HEK293T (cell line): Measurements from ENCODE around the gene MMP24.

Source experiments
- CTCF ChIA-PET: fragments of 350-600 bp; formaldehyde crosslinking; extraction: SDS; loops from one replicate; lab custom pipeline; 2021; ENCODE audit warnings: antibody characterized with exemption, inconsistent platforms; lab: Yijun Ruan, JAX
- POLR2A ChIA-PET: fragments of 350-600 bp; formaldehyde crosslinking; extraction: SDS; loops from one replicate; lab custom pipeline; 2020; ENCODE audit warnings: antibody characterized with exemption, inconsistent platforms; lab: Yijun Ruan, JAX
- DNase-seq: peaks from one replicate; pipeline ENCODE4 v3.0.0; 2012; ENCODE audit warnings: mixed read lengths; ENCODE audit errors: extremely low spot score
- ARNT ChIP-seq: fragments of 450-650 bp; IDR thresholded peaks from 2 replicates; pipeline ENCODE4 v1.6.1; 2017; ENCODE audit warnings: mild to moderate bottlenecking
- BHLHE40 ChIP-seq: fragments of 450-650 bp; IDR thresholded peaks from 2 replicates; pipeline ENCODE4 v1.6.1; 2016; ENCODE audit warnings: mild to moderate bottlenecking, moderate library complexity, borderline replicate concordance
- CTBP1 ChIP-seq: fragments of 450-650 bp; IDR thresholded peaks from 2 replicates; pipeline ENCODE4 v1.6.1; 2016; ENCODE audit warnings: borderline replicate concordance
- ELF4 ChIP-seq: fragments of 450-650 bp; IDR thresholded peaks from 2 replicates; pipeline ENCODE4 v1.6.1; 2017; ENCODE audit warnings: antibody characterized with exemption
- FOXA1 ChIP-seq: fragments of 450-650 bp; IDR thresholded peaks from 2 replicates; pipeline ENCODE4 v1.6.1; 2016; ENCODE audit warnings: mild to moderate bottlenecking
- FOXK2 ChIP-seq: fragments of 450-650 bp; IDR thresholded peaks from 2 replicates; pipeline ENCODE4 v1.6.1; 2016; ENCODE audit warnings: mild to moderate bottlenecking
- FOXM1 ChIP-seq: fragments of 450-650 bp; IDR thresholded peaks from 2 replicates; pipeline ENCODE4 v1.6.1; 2017; ENCODE audit warnings: mild to moderate bottlenecking, borderline replicate concordance
- HDGF ChIP-seq: fragments of 450-650 bp; IDR thresholded peaks from 2 replicates; pipeline ENCODE4 v1.6.1; 2017; ENCODE audit warnings: antibody characterized with exemption, borderline replicate concordance
- L3MBTL2 ChIP-seq: fragments of 450-650 bp; conservative IDR thresholded peaks from 2 replicates; pipeline ENCODE4 v1.6.1; 2016; ENCODE audit warnings: mild to moderate bottlenecking
- LEF1 ChIP-seq: fragments of 450-650 bp; IDR thresholded peaks from 2 replicates; pipeline ENCODE4 v1.6.1; 2017; ENCODE audit warnings: mild to moderate bottlenecking, borderline replicate concordance
- NFRKB ChIP-seq: fragments of 450-650 bp; IDR thresholded peaks from 2 replicates; pipeline ENCODE4 v1.6.1; 2016; ENCODE audit warnings: mild to moderate bottlenecking, moderate library complexity
- PKNOX1 ChIP-seq: fragments of 450-650 bp; IDR thresholded peaks from 2 replicates; pipeline ENCODE4 v1.6.1; 2016
- SP1 ChIP-seq: fragments of 450-650 bp; IDR thresholded peaks from 2 replicates; pipeline ENCODE4 v1.6.1; 2017
- SUZ12 ChIP-seq: fragments of 450-650 bp; IDR thresholded peaks from 2 replicates; pipeline ENCODE4 v1.6.1; 2016; ENCODE audit warnings: mild to moderate bottlenecking
- TARDBP ChIP-seq: fragments of 450-650 bp; IDR thresholded peaks from 2 replicates; pipeline ENCODE4 v1.6.1; 2016
- ZNF384 ChIP-seq: fragments of 450-650 bp; IDR thresholded peaks from 2 replicates; pipeline ENCODE4 v1.6.1; 2016

The MMP24 gene

DNA sequence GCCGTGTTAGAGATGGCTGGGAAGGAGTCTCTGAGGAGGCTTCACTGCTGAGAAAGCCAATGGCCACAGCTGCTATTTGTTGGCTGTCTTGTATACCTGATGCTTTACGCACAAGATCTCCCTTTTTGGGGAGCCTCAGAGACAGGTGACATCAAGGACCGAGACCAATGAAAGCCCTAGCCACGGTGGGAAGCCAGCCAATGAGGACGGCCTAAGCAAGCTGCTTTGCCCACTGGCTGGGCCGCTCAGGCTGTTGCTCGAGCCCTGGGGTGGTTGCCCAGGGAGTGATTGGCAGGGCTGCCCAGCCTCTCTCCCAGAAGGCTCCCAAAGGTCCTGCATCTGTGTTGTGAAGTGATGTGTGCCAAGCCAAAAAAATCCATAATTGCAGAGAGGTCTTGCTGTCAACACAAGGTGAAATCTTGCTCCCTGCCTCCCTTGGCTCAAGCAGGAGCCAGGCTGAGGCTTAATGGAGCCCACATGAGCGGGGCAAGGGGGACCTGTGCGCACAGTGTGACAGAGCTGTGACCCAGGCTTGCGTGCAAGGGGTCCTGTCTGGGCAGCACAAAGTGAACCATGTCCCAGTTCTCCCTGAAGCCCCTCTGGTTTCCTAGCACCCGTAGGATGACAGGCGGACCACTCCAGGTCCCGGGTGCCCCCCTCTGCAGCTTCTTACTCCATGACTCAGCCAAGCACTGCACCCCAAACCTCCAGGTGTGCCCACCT is 47.1 kb downstream of the MMP24 start:
- TF ChIP-seq ARNT (no peak), NFRKB (no peak), BHLHE40 (no peak), PKNOX1 (no peak), FOXK2 (no peak), LEF1 (no peak), ZNF384 (no peak), CTBP1 (no peak), HDGF (no peak)
- POLR2A ChIA-PET = interaction anchor here (1.1 to 3.1 kb wide), 2 partner anchors 11 kb away, joined by 4 to 11 read pairs; partner anchors contain the start of gene EIF6
- DNase-seq = no peak
- CTCF ChIA-PET = no interaction called here

DNA sequence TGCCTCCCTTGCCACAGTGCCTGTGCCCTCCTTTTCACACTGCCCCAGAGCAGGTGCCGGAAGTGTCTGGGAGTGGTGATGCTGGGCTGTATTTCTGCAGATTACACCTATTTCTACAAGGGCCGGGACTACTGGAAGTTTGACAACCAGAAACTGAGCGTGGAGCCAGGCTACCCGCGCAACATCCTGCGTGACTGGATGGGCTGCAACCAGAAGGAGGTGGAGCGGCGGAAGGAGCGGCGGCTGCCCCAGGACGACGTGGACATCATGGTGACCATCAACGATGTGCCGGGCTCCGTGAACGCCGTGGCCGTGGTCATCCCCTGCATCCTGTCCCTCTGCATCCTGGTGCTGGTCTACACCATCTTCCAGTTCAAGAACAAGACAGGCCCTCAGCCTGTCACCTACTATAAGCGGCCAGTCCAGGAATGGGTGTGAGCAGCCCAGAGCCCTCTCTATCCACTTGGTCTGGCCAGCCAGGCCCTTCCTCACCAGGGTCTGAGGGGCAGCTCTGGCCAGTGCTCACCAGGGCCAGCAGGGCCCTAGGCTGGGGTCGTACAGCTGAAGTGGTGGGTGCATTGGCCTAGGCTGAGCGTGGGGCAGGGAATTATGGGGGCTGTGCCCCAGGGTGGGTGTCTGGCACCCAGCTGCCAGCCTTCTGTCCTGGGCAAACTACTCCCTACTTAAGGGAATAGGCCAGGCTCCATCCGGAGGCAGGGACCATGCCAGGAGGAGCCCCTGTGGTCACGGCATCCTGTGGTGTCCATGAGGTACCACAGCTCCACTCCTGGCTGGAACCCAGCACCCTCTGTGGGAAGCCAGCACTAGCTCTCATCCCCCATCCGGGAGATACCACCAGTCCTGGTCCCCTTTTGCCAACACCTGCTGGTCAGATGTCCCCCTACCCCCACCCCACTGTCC is 47.9 kb downstream of the MMP24 start:
- POLR2A ChIA-PET = interaction anchor here (3.1 kb wide), 1 partner anchor 10 kb away, joined by 11 read pairs; the partner anchor contains the start of gene EIF6
- CTCF ChIA-PET = no interaction called here
- no peak for DNase-seq
- TF ChIP-seq SUZ12 = no peak
- TF ChIP-seq HDGF = no peak
- no peak for TF ChIP-seq ELF4
- no peak for TF ChIP-seq PKNOX1
- no peak for TF ChIP-seq L3MBTL2
- no peak for TF ChIP-seq NFRKB
- TF ChIP-seq ARNT = no peak
- TF ChIP-seq CTBP1 = no peak
- TF ChIP-seq TARDBP = no peak
- no peak for TF ChIP-seq LEF1
- no peak for TF ChIP-seq BHLHE40
- no peak for TF ChIP-seq FOXA1

GRCh38 chr20:35275741-35276251 is 49.3 kb downstream of the MMP24 start:
- ChIA-PET CTCF (no interaction called here), POLR2A (interaction anchor here (3.1 kb wide), 1 partner anchor 9 kb away, joined by 11 read pairs; the partner anchor contains the start of gene EIF6)
- TF ChIP-seq SUZ12 = no peak
- no peak for TF ChIP-seq FOXA1
- TF ChIP-seq FOXM1 = no peak
- TF ChIP-seq L3MBTL2 = no peak
- TF ChIP-seq NFRKB = no peak
- TF ChIP-seq ZNF384 = no peak
- no peak for TF ChIP-seq BHLHE40
- no peak for TF ChIP-seq TARDBP
- no peak for TF ChIP-seq HDGF
- no peak for TF ChIP-seq CTBP1
- TF ChIP-seq LEF1 = no peak
- no peak for TF ChIP-seq PKNOX1
- TF ChIP-seq FOXK2 = no peak
- no peak for TF ChIP-seq ELF4
- no peak for TF ChIP-seq SP1
- TF ChIP-seq ARNT = no peak
- DNase-seq = no peak

DNA sequence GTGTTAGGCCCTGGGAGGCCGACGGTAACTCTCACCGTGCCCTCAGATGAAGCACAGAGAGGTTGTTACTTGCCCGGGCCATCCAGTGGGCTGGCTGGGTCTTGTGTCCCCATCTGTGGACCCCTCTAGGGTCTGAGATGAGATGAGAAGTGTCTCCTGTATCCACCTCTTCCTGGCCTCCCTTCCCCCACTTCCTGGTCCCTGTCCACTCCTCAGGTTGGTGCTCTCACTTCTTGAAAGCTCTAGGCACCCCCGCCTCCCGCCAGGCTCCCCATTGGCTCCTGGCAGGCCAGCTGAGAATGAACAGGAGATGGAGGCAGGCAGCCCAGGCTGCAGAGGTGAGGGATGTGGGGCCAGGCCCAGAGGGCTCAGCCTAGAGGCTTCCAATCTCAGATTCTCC is 49.9 kb downstream of the MMP24 start:
- DNase-seq = no peak
- TF ChIP-seq NFRKB = no peak
- TF ChIP-seq HDGF = no peak
- no peak for TF ChIP-seq ZNF384
- no peak for TF ChIP-seq L3MBTL2
- TF ChIP-seq SP1 = no peak
- no peak for TF ChIP-seq PKNOX1
- no peak for TF ChIP-seq ELF4
- POLR2A ChIA-PET = interaction anchor here (3.1 kb wide), 1 partner anchor 8 kb away, joined by 11 read pairs; the partner anchor contains the start of gene EIF6
- CTCF ChIA-PET = no interaction called here

- ChIA-PET CTCF (interaction anchor here (1.3 kb wide), 1 partner anchor 8 kb away, joined by 4 read pairs; no protein-coding TSS in a partner anchor), POLR2A (no interaction called here)
- DNase-seq = no peak
- no peak for TF ChIP-seq SP1
- no peak for TF ChIP-seq TARDBP
- TF ChIP-seq ZNF384 = no peak
- no peak for TF ChIP-seq BHLHE40
- TF ChIP-seq ARNT = no peak
- TF ChIP-seq SUZ12 = no peak
- TF ChIP-seq NFRKB = no peak
- TF ChIP-seq L3MBTL2 = no peak
- TF ChIP-seq FOXA1 = no peak
- TF ChIP-seq HDGF = no peak
- TF ChIP-seq PKNOX1 = no peak
- TF ChIP-seq FOXK2 = no peak
- TF ChIP-seq CTBP1 = no peak
- no peak for TF ChIP-seq FOXM1
- no peak for TF ChIP-seq LEF1
- TF ChIP-seq ELF4 = no peak
Observed at GRCh38 chr20:35277127-35277526, 50.6 kb downstream of the MMP24 start.
